Smooth muscle cell (in vitro differentiated cells): ENCODE measurements around the gene LYPD6B. TPM values are rescaled to one million over a fixed set of nuclear protein-coding genes. Genes with fewer than 3 reads are reported as not detected.

Experiments used
- DNase-seq: peaks from one replicate; lab custom pipeline; 2025; ENCODE audit not compliant: unreplicated experiment; lab: John Stamatoyannopoulos, UW
- H2AFZ ChIP-seq: fragments of 200-600 bp; sonication (generic); 2 replicates; pipeline ENCODE4 v1.6.0; 2016; ENCODE audit warnings: antibody characterized with exemption, low read depth, mild to moderate bottlenecking
- H3F3A ChIP-seq: fragments of 200-600 bp; sonication (generic); 2 replicates; pipeline ENCODE4 v1.6.0; 2017; ENCODE audit warnings: antibody characterized with exemption, low read depth
- H3K27ac ChIP-seq: fragments of 200-600 bp; sonication (generic); 2 replicates; pipeline ENCODE4 v1.5.1; 2016; ENCODE audit warnings: low read depth, mild to moderate bottlenecking
- H3K27me3 ChIP-seq: fragments of 200-600 bp; sonication (generic); 2 replicates; pipeline ENCODE4 v1.6.1; 2016; ENCODE audit warnings: low read depth, mild to moderate bottlenecking
- H3K36me3 ChIP-seq: fragments of 200-600 bp; sonication (generic); 2 replicates; pipeline ENCODE4 v1.5.1; 2016; ENCODE audit warnings: low read depth
- H3K4me1 ChIP-seq: fragments of 200-600 bp; sonication (generic); 2 replicates; pipeline ENCODE4 v1.5.1; 2016; ENCODE audit warnings: low read depth
- H3K4me2 ChIP-seq: fragments of 200-600 bp; sonication (generic); 2 replicates; pipeline ENCODE4 v1.6.0; 2016; ENCODE audit warnings: mild to moderate bottlenecking
- H3K4me3 ChIP-seq: fragments of 200-600 bp; sonication (generic); 2 replicates; pipeline ENCODE4 v1.5.1; 2016; ENCODE audit warnings: mild to moderate bottlenecking
- H3K79me2 ChIP-seq: fragments of 200-600 bp; sonication (generic); 2 replicates; pipeline ENCODE4 v1.6.0; 2016; ENCODE audit warnings: low read depth, mild to moderate bottlenecking
- H3K9ac ChIP-seq: fragments of 200-600 bp; sonication (generic); 2 replicates; pipeline ENCODE4 v1.6.0; 2016; ENCODE audit warnings: low read depth
- H3K9me3 ChIP-seq: fragments of 200-600 bp; sonication (generic); replicated peaks from 2 replicates; pipeline ENCODE4 v1.5.1; 2016; ENCODE audit warnings: low read depth
- H4K20me1 ChIP-seq: fragments of 200-600 bp; sonication (generic); 2 replicates; pipeline ENCODE4 v1.6.0; 2016; ENCODE audit warnings: low read depth
- CTCF ChIP-seq: fragments of 200-600 bp; sonication (generic); IDR thresholded peaks from 2 replicates; pipeline ENCODE4 v1.5.1; 2017; ENCODE audit warnings: borderline replicate concordance, mild to moderate bottlenecking, antibody characterized with exemption; ENCODE audit not compliant: insufficient read depth, poor library complexity, severe bottlenecking
- WGBS: methylation state at CpG from one replicate; pipeline ENCODE4 v1.1.7; 2016; ENCODE audit warnings: low lambda C conversion rate; 5-methylcytosine and 5-hydroxymethylcytosine counted together
- polyA plus RNA-seq: library from polyadenylated mRNA; unstranded; fragments of >200 nt; fragmentation: Nextera tagmentation; extraction: Ambion mirVana; gene quantifications from 2 replicates; pipeline ENCODE4 v1.2.1, GENCODE V29; 2016
- total RNA-seq: library from RNA; depleted of rRNA; stranded (reverse); fragments of >200 nt; gene quantifications from 2 replicates; pipeline ENCODE4 v1.2.3, GENCODE V29; 2014

LYPD6B gene
- total and polyA plus RNA-seq, 2 experiments from 2014 or later, result 4.9 to 10.6 TPM

- H3K9ac ChIP-seq, result no peak overlapping the region
- no peaks in the 10 kb centered on the region for H3K79me2 ChIP-seq
- H3F3A ChIP-seq, result no peaks in the 10 kb centered on the region
- H3K4me1 ChIP-seq, result no peaks in the 10 kb centered on the region
- H3K27me3 ChIP-seq, result peaks cover 7% of the 10 kb centered on the region
- H3K4me3 ChIP-seq, result no peak overlapping the region
- no peaks in the 10 kb centered on the region for H4K20me1 ChIP-seq
- DNase-seq, result no peak
- no peaks in the 10 kb centered on the region for H3K9me3 ChIP-seq
- H2AFZ ChIP-seq, result no peak overlapping the region
- no peak overlapping the region for H3K27ac ChIP-seq
- no peaks in the 10 kb centered on the region for H3K36me3 ChIP-seq
- TF ChIP-seq CTCF, result no peak
- H3K4me2 ChIP-seq, result no peak overlapping the region
- 85% methylated on average over 6 of the region's 6 CpGs for WGBS
Measured at GRCh38 chr2:149056541-149057255, 18.2 kb downstream of the LYPD6B start.

GRCh38 chr2:149057401-149057800 is 18.9 kb downstream of the LYPD6B start:
- no peak overlapping the region for H2AFZ ChIP-seq
- H3K9me3 ChIP-seq, result no peaks in the 10 kb centered on the region
- H3K4me1 ChIP-seq, result no peaks in the 10 kb centered on the region
- H3K27ac ChIP-seq, result no peak overlapping the region
- H4K20me1 ChIP-seq, result no peaks in the 10 kb centered on the region
- H3K9ac ChIP-seq, result no peak overlapping the region
- no peaks in the 10 kb centered on the region for H3F3A ChIP-seq
- no peak overlapping the region for H3K4me3 ChIP-seq
- peaks cover 7% of the 10 kb centered on the region for H3K27me3 ChIP-seq
- H3K79me2 ChIP-seq, result no peaks in the 10 kb centered on the region
- DNase-seq, result no peak
- no peak for TF ChIP-seq CTCF
- no peak overlapping the region for H3K4me2 ChIP-seq
- H3K36me3 ChIP-seq, result no peaks in the 10 kb centered on the region
- WGBS, result 87% methylated on average over 5 of the region's 5 CpGs

- no peak overlapping the region for H2AFZ ChIP-seq
- 76% methylated on average over 5 of the region's 5 CpGs for WGBS
- no peak for TF ChIP-seq CTCF
Measured at GRCh38 chr2:149058936-149059335, 20.4 kb downstream of the LYPD6B start.

GRCh38 chr2:149059822-149060221 is 21.3 kb downstream of the LYPD6B start:
- H3K4me1 ChIP-seq, result no peaks in the 10 kb centered on the region
- H3K27me3 ChIP-seq, result peaks cover 7% of the 10 kb centered on the region
- H3K27ac ChIP-seq, result no peak overlapping the region
- no peaks in the 10 kb centered on the region for H3K36me3 ChIP-seq
- H3K4me3 ChIP-seq, result no peak overlapping the region
- no peaks in the 10 kb centered on the region for H3K79me2 ChIP-seq
- WGBS, result 67% methylated on average over 1 of the region's 1 CpG
- no peak for DNase-seq
- H3K9me3 ChIP-seq, result no peaks in the 10 kb centered on the region
- no peaks in the 10 kb centered on the region for H3F3A ChIP-seq
- no peak overlapping the region for H3K9ac ChIP-seq
- H3K4me2 ChIP-seq, result no peak overlapping the region
- no peak for TF ChIP-seq CTCF
- no peak overlapping the region for H2AFZ ChIP-seq
- no peaks in the 10 kb centered on the region for H4K20me1 ChIP-seq

More at GRCh38 chr2:149058936-149059335, 20.4 kb downstream of the LYPD6B start:
- H3K27ac ChIP-seq, result no peak overlapping the region
- no peaks in the 10 kb centered on the region for H3K36me3 ChIP-seq
- DNase-seq, result no peak
- no peaks in the 10 kb centered on the region for H4K20me1 ChIP-seq
- no peak overlapping the region for H3K4me3 ChIP-seq
- no peaks in the 10 kb centered on the region for H3F3A ChIP-seq
- H3K27me3 ChIP-seq, result peaks cover 7% of the 10 kb centered on the region
- no peaks in the 10 kb centered on the region for H3K79me2 ChIP-seq
- H3K9me3 ChIP-seq, result no peaks in the 10 kb centered on the region
- H3K9ac ChIP-seq, result no peak overlapping the region
- H3K4me1 ChIP-seq, result no peaks in the 10 kb centered on the region
- H3K4me2 ChIP-seq, result no peak overlapping the region
